ENCODE measurements around the gene ADGRB3. TPM values are rescaled to one million over a fixed set of nuclear protein-coding genes. Genes with fewer than 3 reads are reported as not detected.
"Not testable (repeated sequence)": the region's sequence is repeated elsewhere in the genome, so short reads cannot be mapped to it uniquely, and the experiment has no call there.

ADGRB3 gene
- total RNA-seq, 2 donors from 2014 or later = 1.3 to 2.4 TPM

DNA sequence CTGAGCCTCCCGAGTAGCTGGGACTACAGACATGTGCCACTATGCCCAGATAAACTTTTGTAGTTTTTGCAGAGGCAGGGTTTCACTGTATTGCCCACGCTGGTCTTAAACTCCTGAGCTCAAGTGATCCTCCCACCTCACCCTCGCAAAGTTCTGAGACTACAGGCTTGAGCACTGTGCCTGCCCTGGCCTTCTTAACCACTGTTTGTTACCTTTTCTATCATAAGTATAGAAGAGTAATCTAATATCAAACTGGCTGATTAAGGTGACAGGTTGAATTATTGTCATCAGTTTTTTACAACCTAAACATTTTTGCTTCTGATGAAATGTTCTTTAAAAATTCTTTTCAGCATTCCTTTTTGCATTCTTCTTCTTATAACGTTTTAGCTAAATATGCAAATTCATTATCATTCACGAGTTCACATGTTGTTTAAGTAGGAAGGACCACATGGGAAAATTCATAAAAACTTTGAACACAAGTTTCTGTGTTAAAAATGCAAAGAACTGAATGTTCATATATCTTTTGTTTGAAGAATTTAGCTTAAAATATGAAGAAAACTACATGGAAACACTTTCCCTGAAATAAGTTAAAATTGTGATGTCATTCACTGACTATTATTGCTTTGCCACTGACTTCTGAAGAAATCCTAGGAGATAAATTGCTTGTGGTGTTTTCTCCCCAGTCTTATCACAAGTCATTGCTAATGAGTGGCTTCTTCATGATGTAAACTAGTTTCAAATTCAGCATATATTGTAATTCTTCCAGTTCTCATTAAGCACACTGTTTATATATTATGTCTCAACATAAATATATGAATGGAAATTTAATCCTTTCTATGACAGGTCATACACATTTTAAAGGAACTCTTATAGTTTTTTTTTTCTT lies 106.7 kb downstream of the ADGRB3 start:
- Histone ChIP-seq H3K9me3 (no peaks in the 10 kb centered on the region), H3K27me3 (no peaks in the 10 kb centered on the region), H3K4me3 (no peak overlapping the region), H3K4me1 (no peaks in the 10 kb centered on the region), H3K27ac (no peak overlapping the region), H3K36me3 (no peaks in the 10 kb centered on the region)
- TF ChIP-seq, protein P1, sequence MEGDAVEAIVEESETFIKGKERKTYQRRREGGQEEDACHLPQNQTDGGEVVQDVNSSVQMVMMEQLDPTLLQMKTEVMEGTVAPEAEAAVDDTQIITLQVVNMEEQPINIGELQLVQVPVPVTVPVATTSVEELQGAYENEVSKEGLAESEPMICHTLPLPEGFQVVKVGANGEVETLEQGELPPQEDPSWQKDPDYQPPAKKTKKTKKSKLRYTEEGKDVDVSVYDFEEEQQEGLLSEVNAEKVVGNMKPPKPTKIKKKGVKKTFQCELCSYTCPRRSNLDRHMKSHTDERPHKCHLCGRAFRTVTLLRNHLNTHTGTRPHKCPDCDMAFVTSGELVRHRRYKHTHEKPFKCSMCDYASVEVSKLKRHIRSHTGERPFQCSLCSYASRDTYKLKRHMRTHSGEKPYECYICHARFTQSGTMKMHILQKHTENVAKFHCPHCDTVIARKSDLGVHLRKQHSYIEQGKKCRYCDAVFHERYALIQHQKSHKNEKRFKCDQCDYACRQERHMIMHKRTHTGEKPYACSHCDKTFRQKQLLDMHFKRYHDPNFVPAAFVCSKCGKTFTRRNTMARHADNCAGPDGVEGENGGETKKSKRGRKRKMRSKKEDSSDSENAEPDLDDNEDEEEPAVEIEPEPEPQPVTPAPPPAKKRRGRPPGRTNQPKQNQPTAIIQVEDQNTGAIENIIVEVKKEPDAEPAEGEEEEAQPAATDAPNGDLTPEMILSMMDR (IDR thresholded peaks at IDR 0.05) = no peak
- DNase-seq (ENCODE audit: low spot score) = no peak

DNA sequence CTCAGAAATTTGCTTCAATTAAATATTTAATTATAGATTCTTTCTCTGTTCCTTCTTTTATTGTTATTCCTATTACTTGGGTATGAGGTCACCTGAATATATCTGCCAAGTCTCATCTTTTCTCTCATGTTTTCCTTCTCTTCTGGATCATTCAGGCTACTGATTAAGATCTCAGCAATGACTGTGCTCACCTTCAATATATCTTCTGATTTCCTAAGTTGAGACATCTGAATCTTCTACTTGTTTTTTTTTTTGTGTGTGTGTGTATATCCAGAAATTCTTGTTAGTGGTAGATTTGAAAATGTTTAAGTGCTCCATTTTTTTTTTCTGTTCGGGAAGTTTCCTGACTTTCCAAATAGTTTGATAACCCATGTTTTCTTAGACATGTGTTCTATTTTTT lies 108.0 kb downstream of the ADGRB3 start:
- Histone ChIP-seq H3K36me3 (no peaks in the 10 kb centered on the region), H3K4me3 (no peak overlapping the region), H3K9me3 (no peaks in the 10 kb centered on the region), H3K27ac (no peak overlapping the region), H3K4me1 (no peaks in the 10 kb centered on the region), H3K27me3 (no peaks in the 10 kb centered on the region)
- TF ChIP-seq, protein P1 (IDR thresholded peaks at IDR 0.05) = no peak
- DNase-seq (ENCODE audit: low spot score) = no peak

DNA sequence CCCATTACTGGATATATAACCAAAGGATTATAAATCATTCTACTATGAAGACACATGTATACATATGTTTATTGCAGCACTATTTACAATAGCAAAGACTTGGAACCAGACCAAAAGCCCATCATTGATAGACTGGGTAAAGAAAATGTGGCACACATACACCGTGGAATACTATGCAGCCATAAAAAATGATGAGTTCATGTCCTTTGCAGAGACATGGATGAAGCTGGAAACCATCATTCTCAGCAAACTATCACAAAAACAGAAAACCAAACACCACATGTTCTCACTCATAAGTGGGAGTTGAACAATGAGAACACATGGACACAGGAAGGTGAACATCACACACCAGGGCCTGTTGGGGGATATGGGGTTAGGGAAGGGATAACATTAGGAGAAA lies 109.3 kb downstream of the ADGRB3 start:
- H3K27me3 ChIP-seq; H3K27ac ChIP-seq; H3K4me1 ChIP-seq; H3K36me3 ChIP-seq; DNase-seq (ENCODE audit: low spot score); H3K4me3 ChIP-seq; H3K9me3 ChIP-seq: not testable (repeated sequence)

DNA sequence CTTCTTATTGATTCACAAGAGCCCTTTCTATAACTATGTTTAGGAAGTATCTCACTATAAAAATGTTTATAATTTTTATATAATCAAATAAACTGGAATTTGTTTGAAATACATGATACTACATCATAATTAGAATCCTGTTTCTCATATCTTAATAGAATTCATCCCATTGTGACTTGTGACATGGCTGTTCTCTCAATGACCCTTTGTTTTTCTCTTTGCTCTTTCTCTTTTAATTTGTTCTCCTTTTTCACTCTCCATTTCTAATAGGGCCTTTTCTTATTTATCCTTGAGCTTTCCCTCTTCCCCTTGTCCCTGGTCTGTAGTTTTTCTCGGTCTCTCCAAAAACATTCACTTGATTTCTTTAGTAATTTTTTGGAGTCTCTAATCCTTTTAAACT lies 111.3 kb downstream of the ADGRB3 start:
- no peak overlapping the region for H3K27ac ChIP-seq
- TF ChIP-seq, protein P1 (IDR thresholded peaks at IDR 0.05) = no peak
- DNase-seq (ENCODE audit: low spot score) = no peak

DNA sequence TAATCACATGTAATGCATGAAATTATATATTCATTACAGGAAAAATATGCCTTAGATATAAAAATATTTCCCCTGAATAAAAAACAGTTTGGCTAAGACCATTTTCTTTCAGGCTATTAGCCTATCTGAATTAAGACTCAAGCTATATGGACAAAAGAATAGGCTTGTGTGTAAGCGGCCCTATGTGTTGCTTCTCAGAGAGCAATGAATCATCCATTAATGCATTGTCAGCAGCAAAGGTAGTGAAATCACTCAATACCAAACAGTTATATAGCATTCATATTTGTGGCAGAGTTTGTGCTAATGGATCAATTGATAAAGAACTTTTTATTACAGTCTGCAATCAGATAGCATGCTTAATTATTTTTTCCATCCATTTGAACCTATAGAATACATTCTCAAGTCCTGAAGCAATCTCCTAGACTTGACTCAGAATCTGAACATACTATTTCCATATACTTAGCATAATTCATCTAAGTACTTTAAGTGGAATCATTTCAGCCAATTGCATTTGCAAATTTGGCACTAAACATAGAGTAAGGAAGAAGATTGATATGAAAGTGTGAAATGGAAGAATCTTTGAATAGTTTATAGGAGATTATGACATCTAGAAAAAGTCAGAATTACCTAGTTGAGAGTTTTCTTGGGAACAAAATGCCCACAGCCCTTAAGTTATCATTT lies 112.2 kb downstream of the ADGRB3 start:
- Histone ChIP-seq H3K27me3 (no peaks in the 10 kb centered on the region), H3K4me1 (no peaks in the 10 kb centered on the region), H3K27ac (no peak overlapping the region), H3K4me3 (no peak overlapping the region), H3K36me3 (no peaks in the 10 kb centered on the region), H3K9me3 (no peaks in the 10 kb centered on the region)
- TF ChIP-seq, protein P1 (IDR thresholded peaks at IDR 0.05) = no peak
- DNase-seq (ENCODE audit: low spot score) = no peak

More for the DNA sequence above, 111.3 kb downstream of the ADGRB3 start:
- Histone ChIP-seq H3K36me3 (no peaks in the 10 kb centered on the region), H3K27me3 (no peaks in the 10 kb centered on the region), H3K4me1 (no peaks in the 10 kb centered on the region), H3K9me3 (no peaks in the 10 kb centered on the region), H3K4me3 (no peak overlapping the region)

DNA sequence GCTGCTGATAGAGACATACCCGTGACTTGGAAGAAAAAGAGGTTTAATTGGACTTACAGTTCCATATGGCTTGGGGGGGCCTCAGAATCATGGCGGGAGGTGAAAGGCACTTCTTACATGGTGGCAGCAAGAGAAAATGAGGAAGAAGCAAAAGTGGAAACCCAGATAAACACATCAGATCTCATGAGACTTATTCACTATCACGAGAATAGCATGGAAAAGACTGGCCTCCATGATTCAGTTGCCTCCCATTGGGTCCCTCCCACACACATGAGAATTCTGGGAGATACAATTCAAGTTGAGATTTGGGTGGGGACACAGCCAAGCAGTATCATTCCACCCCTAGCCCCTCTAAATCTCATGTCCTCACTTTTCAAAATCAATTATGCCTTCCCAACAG lies 112.8 kb downstream of the ADGRB3 start:
- H3K9me3 ChIP-seq; H3K27ac ChIP-seq; H3K36me3 ChIP-seq; DNase-seq (ENCODE audit: low spot score); H3K27me3 ChIP-seq; H3K4me3 ChIP-seq; H3K4me1 ChIP-seq: not testable (repeated sequence)
